Measurements from ENCODE around the gene LAMP1.

DNA sequence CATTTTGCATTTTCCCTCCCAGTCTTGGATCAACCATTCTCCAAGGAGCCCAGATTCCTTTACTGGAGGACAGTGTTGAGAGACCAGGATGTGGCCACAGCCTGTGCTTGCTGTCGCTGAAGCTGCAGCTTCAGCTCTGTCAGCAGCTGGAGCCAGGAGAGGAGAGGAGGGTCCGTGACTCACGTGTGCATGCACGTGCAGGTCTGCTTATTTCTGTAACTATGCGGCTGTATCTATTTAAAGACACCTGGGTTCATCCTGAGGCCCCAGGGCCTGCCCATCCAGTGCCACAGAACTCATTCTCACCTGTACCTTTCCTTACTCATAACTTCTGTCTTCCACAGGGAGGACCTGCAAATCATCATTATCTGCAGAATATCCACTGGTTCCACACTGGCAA, 8.2 kb upstream of the LAMP1 start:
- TF ChIP-seq, protein P1, sequence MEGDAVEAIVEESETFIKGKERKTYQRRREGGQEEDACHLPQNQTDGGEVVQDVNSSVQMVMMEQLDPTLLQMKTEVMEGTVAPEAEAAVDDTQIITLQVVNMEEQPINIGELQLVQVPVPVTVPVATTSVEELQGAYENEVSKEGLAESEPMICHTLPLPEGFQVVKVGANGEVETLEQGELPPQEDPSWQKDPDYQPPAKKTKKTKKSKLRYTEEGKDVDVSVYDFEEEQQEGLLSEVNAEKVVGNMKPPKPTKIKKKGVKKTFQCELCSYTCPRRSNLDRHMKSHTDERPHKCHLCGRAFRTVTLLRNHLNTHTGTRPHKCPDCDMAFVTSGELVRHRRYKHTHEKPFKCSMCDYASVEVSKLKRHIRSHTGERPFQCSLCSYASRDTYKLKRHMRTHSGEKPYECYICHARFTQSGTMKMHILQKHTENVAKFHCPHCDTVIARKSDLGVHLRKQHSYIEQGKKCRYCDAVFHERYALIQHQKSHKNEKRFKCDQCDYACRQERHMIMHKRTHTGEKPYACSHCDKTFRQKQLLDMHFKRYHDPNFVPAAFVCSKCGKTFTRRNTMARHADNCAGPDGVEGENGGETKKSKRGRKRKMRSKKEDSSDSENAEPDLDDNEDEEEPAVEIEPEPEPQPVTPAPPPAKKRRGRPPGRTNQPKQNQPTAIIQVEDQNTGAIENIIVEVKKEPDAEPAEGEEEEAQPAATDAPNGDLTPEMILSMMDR (conservative IDR thresholded peaks at IDR 0.05) = no peak
- no peak for TF ChIP-seq ZFX (IDR thresholded peaks at IDR 0.05)

All from C4-2B (cell line).